Activated CD4-positive, alpha-beta T cell treated with anti-CD3 and anti-CD28 coated beads, Interleukin-2, Interleukin-6, amounts not matched to agents 100 ng/mL and 50 ng/mL, durations not matched to agents 16 hours and 8 hours (primary cell): Measurements from ENCODE around the gene HORMAD2.
"Not testable (repeated sequence)": the region's sequence is repeated elsewhere in the genome, so short reads cannot be mapped to it uniquely, and the experiment has no call there.

Experiments used
- DNase-seq: peaks from one replicate; pipeline ENCODE4 v3.0.0-alpha.2; 2020

Gene HORMAD2

GRCh38 chr22:30195245-30196140, 115.2 kb downstream of the HORMAD2 start:
- peak; percentile 58 for DNase-seq

GRCh38 chr22:30196141-30196879, 116.0 kb downstream of the HORMAD2 start:
- peak; percentile 82 for DNase-seq

GRCh38 chr22:30196880-30197336, 116.6 kb downstream of the HORMAD2 start:
- no peak for DNase-seq

GRCh38 chr22:30197389-30197788, 117.1 kb downstream of the HORMAD2 start:
- no peak for DNase-seq

- no peak for DNase-seq
Measured at GRCh38 chr22:30198152-30198825, 118.0 kb downstream of the HORMAD2 start.

GRCh38 chr22:30198921-30199320, 118.7 kb downstream of the HORMAD2 start:
- DNase-seq = peak; percentile 69

GRCh38 chr22:30200905-30201304, 120.6 kb downstream of the HORMAD2 start:
- not testable (repeated sequence) for DNase-seq

- DNase-seq = no peak
Measured at GRCh38 chr22:30201945-30202344, 121.7 kb downstream of the HORMAD2 start.

GRCh38 chr22:30202531-30203006, 122.3 kb downstream of the HORMAD2 start:
- no peak for DNase-seq

- DNase-seq = no peak
Measured at GRCh38 chr22:30204015-30204741, 123.9 kb downstream of the HORMAD2 start.

GRCh38 chr22:30204742-30205111, 124.5 kb downstream of the HORMAD2 start:
- DNase-seq = no peak

GRCh38 chr22:30205281-30206115, 125.2 kb downstream of the HORMAD2 start:
- no peak for DNase-seq

- DNase-seq = no peak
Measured at GRCh38 chr22:30206944-30207343, 126.7 kb downstream of the HORMAD2 start.

GRCh38 chr22:30208631-30209603, 128.7 kb downstream of the HORMAD2 start:
- DNase-seq = no peak

GRCh38 chr22:30209642-30210041, 129.4 kb downstream of the HORMAD2 start:
- no peak for DNase-seq

GRCh38 chr22:30210235-30210909, 130.1 kb downstream of the HORMAD2 start:
- DNase-seq = no peak

GRCh38 chr22:30211124-30211820, 131.0 kb downstream of the HORMAD2 start:
- DNase-seq = no peak

- peak; percentile 78 for DNase-seq
Measured at GRCh38 chr22:30212363-30212995, 132.2 kb downstream of the HORMAD2 start.
